Hypothalamus (tissue), 51 donors: ENCODE data around the gene ARFGEF3.
"Not testable (repeated sequence)": the region's sequence is repeated elsewhere in the genome, so short reads cannot be mapped to it uniquely, and the experiment has no call there.

ENCODE experiments used
- DNase-seq, 51 donors: peaks; one replicate each; lab custom pipeline; 2025; lab: John Stamatoyannopoulos, UW

ARFGEF3 gene

DNA sequence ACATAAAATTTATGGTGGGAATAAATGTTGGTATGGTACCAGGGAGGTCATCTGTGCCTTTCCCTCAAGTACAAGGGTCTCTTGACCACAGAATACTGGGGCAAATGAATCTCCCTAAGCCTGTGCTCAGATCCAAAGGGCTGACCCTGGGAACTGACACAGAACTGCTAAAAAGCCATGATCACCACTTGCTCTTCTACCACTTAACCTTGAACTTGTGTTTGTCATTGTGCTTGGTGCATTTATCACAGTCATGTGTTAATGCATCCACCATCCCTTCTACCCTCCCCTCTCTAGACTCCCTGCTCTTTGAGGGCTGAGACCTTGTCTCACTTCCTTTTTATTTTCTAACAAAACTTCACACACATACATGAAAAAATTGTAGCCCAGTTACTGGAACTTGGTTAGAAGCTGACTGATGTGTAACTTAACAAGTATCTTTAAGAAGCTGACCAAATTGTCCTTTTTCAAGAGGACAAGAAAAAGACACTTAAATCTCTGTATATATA, 102.7 kb downstream of the ARFGEF3 start:
- no peak for DNase-seq

- DNase-seq: no peak
These were observed 104.4 kb downstream of the ARFGEF3 start for GRCh38 chr6:138266095-138266494.

- no peak for DNase-seq
These were observed 106.5 kb downstream of the ARFGEF3 start for GRCh38 chr6:138267971-138268895.

- DNase-seq: no peak
These were observed 109.7 kb downstream of the ARFGEF3 start for GRCh38 chr6:138271451-138271850.

DNA sequence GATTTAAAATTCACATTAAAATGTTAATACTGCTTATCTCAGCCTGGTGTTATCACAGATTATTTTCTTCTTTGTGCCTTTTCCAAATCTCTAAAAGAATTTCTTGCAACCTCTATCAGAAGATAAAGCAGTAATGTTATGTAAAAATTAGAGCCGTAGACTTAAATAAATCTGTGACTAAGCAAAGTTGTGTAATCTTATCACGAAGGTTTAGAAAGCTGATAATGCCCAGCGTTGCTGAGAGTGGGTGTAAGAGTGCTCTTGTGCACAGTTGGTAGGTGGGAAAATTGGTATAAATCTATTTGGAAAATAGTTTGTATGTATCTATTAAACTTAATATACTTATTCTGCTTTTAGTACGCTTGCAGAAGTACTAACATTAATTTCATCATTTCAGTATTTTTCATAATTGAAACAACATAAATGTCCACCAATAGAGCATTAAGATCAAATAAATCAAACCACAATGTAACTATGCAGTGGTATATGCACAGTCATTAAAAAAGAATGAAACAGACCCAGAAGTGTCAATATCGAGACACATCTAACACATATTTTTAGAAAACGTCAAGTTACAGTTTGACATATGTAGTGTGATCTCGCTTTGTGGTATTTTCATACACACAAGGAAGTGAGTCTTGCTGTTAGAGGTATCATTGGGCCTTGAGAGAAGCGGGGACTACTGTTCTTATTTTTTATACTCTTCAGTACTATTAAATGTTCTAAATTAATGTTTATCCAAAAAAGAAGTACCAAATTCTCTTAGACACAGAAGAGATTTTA, 111.0 kb downstream of the ARFGEF3 start:
- no peak for DNase-seq

- no peak for DNase-seq
These were observed 114.2 kb downstream of the ARFGEF3 start for GRCh38 chr6:138275976-138276375.

- no peak for DNase-seq
These were observed 116.1 kb downstream of the ARFGEF3 start for GRCh38 chr6:138277835-138278234.

GRCh38 chr6:138278326-138278725, 116.6 kb downstream of the ARFGEF3 start:
- DNase-seq: peak in 31 of 51 donors; percentile 9 to 78 (median 35)

GRCh38 chr6:138285800-138286199, 124.1 kb downstream of the ARFGEF3 start:
- DNase-seq: no peak

DNA sequence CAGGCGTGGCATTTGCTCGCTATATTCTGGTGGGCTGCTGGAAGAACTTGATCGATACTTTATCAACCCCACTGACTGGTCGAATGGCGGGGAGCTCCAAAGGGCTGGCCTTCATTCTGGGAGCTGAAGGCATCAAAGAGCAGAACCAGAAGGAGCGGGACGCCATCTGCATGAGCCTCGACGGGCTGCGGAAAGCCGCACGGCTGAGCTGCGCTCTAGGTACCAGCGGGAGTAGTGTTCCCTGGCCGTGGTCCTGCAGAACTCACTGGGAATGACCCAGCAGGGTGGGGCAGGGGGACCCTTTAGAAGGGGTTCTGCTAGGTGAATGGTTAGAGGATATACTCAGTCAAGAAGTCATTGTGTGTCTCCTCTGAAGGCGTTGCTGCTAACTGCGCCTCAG, 125.0 kb downstream of the ARFGEF3 start:
- no peak for DNase-seq

DNA sequence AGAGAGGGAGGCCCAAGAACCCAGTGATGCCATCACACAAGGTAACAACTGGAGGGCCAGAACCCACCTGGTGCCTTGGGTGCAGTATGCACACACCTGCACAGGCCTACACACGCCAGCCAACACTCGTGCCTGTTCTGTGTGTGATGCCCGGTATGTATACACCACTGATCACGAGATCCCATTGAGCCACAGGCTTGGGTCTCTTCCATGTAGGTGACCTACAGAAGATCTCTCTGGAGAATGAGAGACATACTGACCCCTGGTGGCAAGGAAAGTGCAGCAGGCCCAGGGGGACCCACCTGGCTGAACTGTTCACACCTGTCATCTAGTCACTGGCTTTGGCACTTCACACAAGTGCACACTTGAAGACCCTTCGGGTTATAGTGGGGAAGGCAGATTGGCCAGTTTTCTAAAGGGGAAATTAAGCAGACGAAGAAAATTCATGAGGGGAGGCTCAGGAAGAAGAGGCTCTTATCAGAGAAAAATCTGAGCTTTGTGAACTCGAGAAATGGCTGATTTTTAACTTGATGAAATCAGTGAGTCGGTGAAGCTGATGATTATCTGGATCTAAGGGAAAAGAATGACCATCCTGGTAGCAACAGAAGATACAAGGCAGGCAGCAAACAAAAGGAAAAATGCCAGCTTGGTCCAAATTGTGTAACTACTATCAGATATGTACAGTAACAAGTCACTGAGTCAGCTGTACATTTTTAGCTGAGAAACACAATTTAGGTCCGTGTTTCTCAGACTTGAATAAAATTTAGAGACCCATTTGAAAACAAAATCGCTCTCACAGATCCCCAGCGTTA, 125.6 kb downstream of the ARFGEF3 start:
- peak in 2 of 51 donors; percentile 11 to 15 for DNase-seq

- not testable (repeated sequence) for DNase-seq
These were observed 126.8 kb downstream of the ARFGEF3 start for GRCh38 chr6:138288428-138289085.

GRCh38 chr6:138289739-138290138, 128.0 kb downstream of the ARFGEF3 start:
- DNase-seq: no peak

GRCh38 chr6:138290423-138290962, 128.8 kb downstream of the ARFGEF3 start:
- no peak for DNase-seq

DNA sequence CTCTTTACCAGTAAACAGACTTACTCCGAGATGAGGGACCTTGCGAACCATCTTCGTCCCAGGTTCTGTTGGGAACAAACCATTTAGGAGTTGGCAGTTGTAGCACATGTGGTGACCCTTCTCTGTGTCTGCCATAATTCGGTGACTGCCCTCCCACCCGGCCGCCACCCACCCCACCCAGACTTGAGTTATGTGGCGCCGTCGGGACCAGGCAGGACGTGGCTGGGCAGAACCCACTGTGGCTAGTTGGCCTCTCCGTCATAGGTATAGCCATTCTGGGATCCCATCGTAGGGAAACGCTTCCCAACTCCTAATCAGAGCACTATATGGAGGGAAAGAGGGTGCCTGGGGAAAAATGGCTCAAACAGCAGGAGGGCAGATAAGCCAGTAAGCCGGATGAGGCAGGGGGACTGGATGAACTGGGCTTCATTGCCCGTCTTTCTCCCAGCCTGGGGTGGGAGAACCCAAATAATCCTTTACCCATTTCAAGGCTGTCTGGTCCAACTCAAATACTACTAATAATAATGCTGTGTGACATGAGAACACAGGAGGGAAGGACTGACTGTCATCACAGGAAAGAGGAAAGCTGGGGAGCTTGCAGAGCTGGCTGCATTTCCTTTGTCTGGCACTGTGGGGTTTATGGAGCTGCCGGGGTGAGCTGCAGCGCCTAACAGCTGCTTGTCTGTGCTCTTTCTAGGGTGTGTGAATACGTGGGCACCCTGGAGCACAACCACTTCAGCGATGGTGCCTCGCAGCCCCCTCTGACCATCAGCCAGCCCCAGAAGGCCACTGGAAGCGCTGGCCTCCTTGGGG, 129.5 kb downstream of the ARFGEF3 start:
- peak in 1 of 51 donors; percentile 22 for DNase-seq

DNA sequence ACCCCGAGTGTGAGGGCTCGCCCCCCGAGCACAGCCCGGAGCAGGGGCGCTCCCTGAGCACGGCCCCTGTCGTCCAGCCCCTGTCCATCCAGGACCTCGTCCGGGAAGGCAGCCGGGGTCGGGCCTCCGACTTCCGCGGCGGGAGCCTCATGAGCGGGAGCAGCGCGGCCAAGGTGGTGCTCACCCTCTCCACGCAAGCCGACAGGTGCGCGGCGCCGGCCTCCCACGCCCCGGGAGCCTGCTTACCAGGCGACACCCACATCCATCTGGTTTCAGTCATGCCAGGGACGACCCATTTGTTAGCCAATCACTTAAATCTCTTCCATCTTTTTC, 130.1 kb downstream of the ARFGEF3 start:
- no peak for DNase-seq

DNA sequence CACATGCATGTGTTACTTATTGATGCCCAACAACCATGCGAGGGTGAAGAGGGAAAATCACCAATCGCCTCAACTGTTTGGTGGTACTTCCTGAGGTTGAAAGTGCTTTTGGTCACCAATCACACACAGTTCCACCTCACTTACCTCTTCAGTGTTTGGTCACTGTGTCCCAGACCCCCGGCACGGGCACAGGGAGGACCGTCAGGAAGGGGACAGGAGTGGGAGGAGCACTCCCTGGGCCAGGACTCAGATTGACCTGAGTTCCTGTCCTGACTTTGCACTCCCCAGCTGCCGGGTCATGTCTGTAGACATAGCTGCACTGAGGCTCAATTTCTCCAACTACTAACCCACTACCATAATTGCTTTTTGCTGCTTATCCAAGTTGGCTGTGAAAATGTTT, 130.7 kb downstream of the ARFGEF3 start:
- no peak for DNase-seq

DNA sequence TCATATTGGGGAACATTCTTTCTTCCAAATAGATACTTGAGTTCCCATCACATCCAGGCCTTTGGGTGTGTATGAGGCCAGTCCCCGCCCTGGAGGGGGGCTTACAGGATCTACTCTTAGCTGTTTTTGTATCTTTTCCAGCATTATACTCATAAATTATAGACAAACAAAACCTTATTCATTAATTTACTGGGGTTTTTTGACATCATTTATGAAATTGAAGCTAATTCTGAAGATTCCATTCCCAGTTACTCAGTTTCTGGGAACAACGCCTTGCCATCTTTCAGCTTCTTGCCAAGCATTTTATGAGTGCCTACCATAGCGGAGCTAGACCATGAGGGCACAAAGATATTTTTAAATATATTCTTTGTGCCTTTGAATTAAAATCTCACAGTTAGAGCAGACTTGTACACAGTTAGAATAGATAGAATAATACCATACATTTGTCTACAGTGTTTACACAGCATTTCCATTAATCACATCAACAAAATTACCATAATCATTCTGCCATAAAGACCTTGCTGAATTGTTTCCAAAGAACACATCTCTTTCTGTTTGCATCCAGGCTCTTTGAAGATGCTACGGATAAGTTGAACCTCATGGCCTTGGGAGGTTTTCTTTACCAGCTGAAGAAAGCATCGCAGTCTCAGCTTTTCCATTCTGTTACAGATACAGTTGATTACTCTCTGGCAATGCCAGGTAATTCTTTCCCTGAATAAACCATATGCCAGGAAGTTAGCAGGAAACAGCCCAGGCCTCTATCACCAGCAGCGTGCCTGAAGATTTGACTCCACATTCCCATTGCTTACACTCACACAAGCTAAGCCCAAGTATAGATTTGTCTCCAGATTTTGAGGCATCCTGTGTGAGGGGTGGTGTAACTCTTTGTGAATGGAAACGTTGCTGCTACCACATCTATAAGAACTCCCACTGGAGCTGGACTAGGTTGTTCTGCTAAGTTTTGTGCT, 132.0 kb downstream of the ARFGEF3 start:
- no peak for DNase-seq
